IMR-90 (cell line): Measurements from ENCODE around the gene MAML2. TPM values are rescaled to one million over a fixed set of nuclear protein-coding genes. Genes with fewer than 3 reads are reported as not detected.

ENCODE experiments used
- ATAC-seq: fragments of 200-7000 bp; cut with Tn5 transposase; 2 replicates; pipeline ENCODE4 v1.9.1; 2020; ENCODE audit warnings: low read depth, mild to moderate bottlenecking, moderate library complexity
- BruUV-seq: library from RNA; stranded (reverse); fragments of 400-500 nt; replicated peaks from 2 replicates; lab custom pipeline; 2021; lab: Mats Ljungman, UMichigan
- CTCF ChIA-PET: fragments of 300-600 bp; formaldehyde crosslinking; extraction: SDS; loops from one replicate; lab custom pipeline; 2021; ENCODE audit warnings: antibody characterized with exemption; lab: Yijun Ruan, JAX
- POLR2A ChIA-PET: fragments of 300-600 bp; sonication (Branson Sonifier 250); formaldehyde crosslinking; loops from one replicate; lab custom pipeline; 2022; ENCODE audit warnings: antibody characterized with exemption; ENCODE audit not compliant: unreplicated experiment; lab: Charles Lee
- DNase-seq: peaks from one replicate; pipeline ENCODE4 v3.0.0; 2013
- H2AFZ ChIP-seq: replicated peaks from 2 replicates; pipeline ENCODE3; 2013; ENCODE audit warnings: low read length, mild to moderate bottlenecking; ENCODE audit not compliant: poor library complexity
- H2AK5ac ChIP-seq: 2 replicates; pipeline ENCODE4 v1.6.1; 2013; ENCODE audit warnings: low read depth, low read length, inconsistent platforms
- H2AK9ac ChIP-seq: replicated peaks from 2 replicates; pipeline ENCODE3; 2013; ENCODE audit warnings: mild to moderate bottlenecking, low read depth, low read length, moderate library complexity; ENCODE audit not compliant: poor library complexity
- H2BK120ac ChIP-seq: 2 replicates; pipeline ENCODE4 v1.6.1; 2013; ENCODE audit warnings: low read depth, low read length, inconsistent platforms
- H2BK15ac ChIP-seq: 3 replicates; pipeline ENCODE4 v1.6.1; 2013; ENCODE audit warnings: low read depth, low read length, inconsistent platforms
- H2BK20ac ChIP-seq: 2 replicates; pipeline ENCODE4 v1.6.1; 2013; ENCODE audit warnings: low read depth, mild to moderate bottlenecking, inconsistent platforms, low read length, moderate library complexity
- H2BK5ac ChIP-seq: 2 replicates; pipeline ENCODE4 v1.6.1; 2013; ENCODE audit warnings: mild to moderate bottlenecking, low read depth, low read length, inconsistent platforms; ENCODE audit not compliant: poor library complexity, severe bottlenecking
- H3K14ac ChIP-seq: replicated peaks from 2 replicates; pipeline ENCODE4 v1.6.1; 2013; ENCODE audit warnings: low read depth, low read length, inconsistent platforms
- H3K18ac ChIP-seq: 2 replicates; pipeline ENCODE4 v1.6.1; 2013; ENCODE audit warnings: low read depth, low read length, control low read depth
- H3K23ac ChIP-seq: 2 replicates; pipeline ENCODE4 v1.6.1; 2013; ENCODE audit warnings: low read depth, low read length, inconsistent platforms
- H3K27ac ChIP-seq: 2 replicates; pipeline ENCODE4 v1.5.1; 2013; ENCODE audit warnings: mild to moderate bottlenecking, control low read depth, low read length; ENCODE audit not compliant: insufficient read depth
- H3K27me3 ChIP-seq: 2 replicates; pipeline ENCODE4 v1.6.1; 2013; ENCODE audit warnings: low read length; ENCODE audit not compliant: control insufficient read depth, insufficient read depth
- H3K36me3 ChIP-seq: 2 replicates; pipeline ENCODE4 v1.6.1; 2013; ENCODE audit warnings: low read length, mixed read lengths; ENCODE audit not compliant: control insufficient read depth, insufficient read depth
- H3K4ac ChIP-seq: 2 replicates; pipeline ENCODE4 v1.6.1; 2013; ENCODE audit warnings: low read depth, low read length, inconsistent platforms
- H3K4me1 ChIP-seq: 2 replicates; pipeline ENCODE4 v1.6.1; 2013; ENCODE audit warnings: low read length, mixed read lengths; ENCODE audit not compliant: control insufficient read depth, insufficient read depth
- H3K4me2 ChIP-seq: 2 replicates; pipeline ENCODE4 v1.6.1; 2013; ENCODE audit warnings: low read depth, mild to moderate bottlenecking, control low read depth, low read length, moderate library complexity
- H3K4me3 ChIP-seq: 2 replicates; pipeline ENCODE4 v1.5.1; 2013; ENCODE audit warnings: low read depth, mild to moderate bottlenecking, control low read depth, low read length, moderate library complexity; ENCODE audit not compliant: insufficient read depth
- H3K56ac ChIP-seq: 2 replicates; pipeline ENCODE4 v1.6.1; 2013; ENCODE audit warnings: low read length, inconsistent platforms; ENCODE audit not compliant: insufficient read depth; ENCODE audit errors: extremely low read depth
- H3K79me1 ChIP-seq, 2 experiments: 2 replicates each; pipeline ENCODE4 v1.6.1; 2013; ENCODE audit warnings: low read length in 2 of 2, inconsistent platforms in 1 of 2, low read depth in 1 of 2
- H3K9ac ChIP-seq: 2 replicates; pipeline ENCODE4 v1.6.1; 2013; ENCODE audit warnings: low read depth, low read length, control low read depth
- H3K9me1 ChIP-seq: 2 replicates; pipeline ENCODE4 v1.6.1; 2013; ENCODE audit warnings: low read length, inconsistent platforms; ENCODE audit not compliant: insufficient read depth
- H3K9me3 ChIP-seq: 2 replicates; pipeline ENCODE4 v1.6.1; 2013; ENCODE audit warnings: low read length; ENCODE audit not compliant: control insufficient read depth, insufficient read depth
- H4K20me1 ChIP-seq: 2 replicates; pipeline ENCODE4 v1.6.1; 2013; ENCODE audit warnings: low read length, inconsistent platforms; ENCODE audit not compliant: insufficient read depth
- H4K5ac ChIP-seq: 2 replicates; pipeline ENCODE4 v1.6.1; 2013; ENCODE audit warnings: mild to moderate bottlenecking, low read depth, low read length, control low read depth
- H4K8ac ChIP-seq, 2 experiments: 2 replicates each; pipeline ENCODE4 v1.6.1; 2013; ENCODE audit warnings: low read depth in 2 of 2, low read length in 2 of 2, control low read depth in 1 of 2, inconsistent platforms in 1 of 2
- H4K91ac ChIP-seq: 2 replicates; pipeline ENCODE4 v1.6.1; 2013; ENCODE audit warnings: low read depth, low read length, inconsistent platforms; ENCODE audit not compliant: insufficient read depth
- BHLHE40 ChIP-seq: fragments of 150-350 bp; IDR thresholded peaks from 2 replicates; pipeline ENCODE4 v1.6.1; 2016; ENCODE audit warnings: mild to moderate bottlenecking, low read depth, low read length
- CEBPB ChIP-seq: IDR thresholded peaks from 2 replicates; pipeline ENCODE4 v1.6.1; 2012; ENCODE audit warnings: low read depth, low read length, improper control_type of control experiment
- FOS ChIP-seq: fragments of 150-350 bp; IDR thresholded peaks from 2 replicates; pipeline ENCODE4 v1.6.1; 2016; ENCODE audit warnings: low read depth, low read length
- MAFK ChIP-seq: IDR thresholded peaks from 2 replicates; pipeline ENCODE4 v1.6.1; 2012; ENCODE audit warnings: low read depth, low read length, improper control_type of control experiment
- MAZ ChIP-seq: IDR thresholded peaks from 2 replicates; pipeline ENCODE4 v1.6.1; 2012; ENCODE audit warnings: low read depth, mild to moderate bottlenecking, low read length, improper control_type of control experiment, moderate library complexity, borderline replicate concordance
- MXI1 ChIP-seq: IDR thresholded peaks from 2 replicates; pipeline ENCODE4 v1.6.1; 2012; ENCODE audit warnings: low read depth, mild to moderate bottlenecking, low read length, moderate library complexity, borderline replicate concordance
- NFE2L2 ChIP-seq: fragments of 150-350 bp; IDR thresholded peaks from 2 replicates; pipeline ENCODE4 v1.6.1; 2016; ENCODE audit warnings: low read depth, mild to moderate bottlenecking, low read length
- POLR2A ChIP-seq: IDR thresholded peaks from 2 replicates; pipeline ENCODE4 v1.6.1; 2012; ENCODE audit warnings: mild to moderate bottlenecking, low read depth, low read length
- RAD21 ChIP-seq: IDR thresholded peaks from 2 replicates; pipeline ENCODE4 v1.6.1; 2012; ENCODE audit warnings: low read length, improper control_type of control experiment
- RCOR1 ChIP-seq: IDR thresholded peaks from 2 replicates; pipeline ENCODE4 v1.6.1; 2012; ENCODE audit warnings: mild to moderate bottlenecking, low read length, improper control_type of control experiment; ENCODE audit not compliant: insufficient replicate concordance
- RFX5 ChIP-seq: IDR thresholded peaks from 2 replicates; pipeline ENCODE4 v1.8.0; 2012; ENCODE audit warnings: low read depth, mild to moderate bottlenecking, low read length, moderate library complexity
- SMC3 ChIP-seq: fragments of 150-350 bp; IDR thresholded peaks from 2 replicates; pipeline ENCODE4 v1.6.1; 2016; ENCODE audit warnings: low read depth, mild to moderate bottlenecking, antibody characterized with exemption, low read length, moderate library complexity
- USF2 ChIP-seq: fragments of 150-350 bp; IDR thresholded peaks from 2 replicates; pipeline ENCODE4 v1.6.1; 2017; ENCODE audit warnings: mild to moderate bottlenecking, antibody characterized with exemption, low read length, low read depth
- WGBS, 2 experiments: methylation state at CpG; one replicate each; pipeline versions ENCODE4 v1.1.5 to v1.1.7; 2013; ENCODE audit warnings: missing lambda C conversion rate in 2 of 2; ENCODE audit not compliant: insufficient read length in 1 of 2; ENCODE audit errors: extremely low coverage in 2 of 2; 5-methylcytosine and 5-hydroxymethylcytosine counted together
- dilution Hi-C: fragments of 300-500 bp; cut with HindIII; formaldehyde crosslinking; loops from one replicate; pipeline ENCODE4 v1.14.3; 2018; ENCODE audit warnings: low sequenced_read_pairs; ENCODE audit not compliant: unreplicated experiment
- in situ Hi-C: fragments of 300-500 bp; cut with MboI; formaldehyde crosslinking; loops from 3 replicates; pipeline ENCODE4 v1.14.3; 2019; ENCODE audit warnings: low sequenced_read_pairs, inconsistent platforms, mixed read lengths
- intact Hi-C: fragments of 100-400 bp; cut with micrococcal nuclease; formaldehyde crosslinking; loops from 2 replicates; pipeline ENCODE4 v1.10.0; 2022
- polyA plus RNA-seq, 3 experiments: library from polyadenylated mRNA; depleted of rRNA; stranded (reverse); fragments of >200 nt; gene quantifications; 2 replicates each; pipeline ENCODE4 v1.2.3, GENCODE V29; 2012; ENCODE audit warnings: low replicate concordance in 1 of 3
- total RNA-seq: library from RNA; depleted of rRNA; stranded (reverse); fragments of >200 nt; gene quantifications from 2 replicates; pipeline ENCODE4 v1.2.3, GENCODE V29; 2012
- TF ChIP-seq, protein P1 (sequence below): conservative IDR thresholded peaks from 2 replicates; pipeline ENCODE4 v1.5.1; 2012; ENCODE audit warnings: mild to moderate bottlenecking, low read depth, low read length, improper control_type of control experiment

MAML2 gene
- total and polyA plus RNA-seq, 2 of the 4 experiments (the other 2 are of a cell fraction), result 15.0 to 19.5 TPM

DNA sequence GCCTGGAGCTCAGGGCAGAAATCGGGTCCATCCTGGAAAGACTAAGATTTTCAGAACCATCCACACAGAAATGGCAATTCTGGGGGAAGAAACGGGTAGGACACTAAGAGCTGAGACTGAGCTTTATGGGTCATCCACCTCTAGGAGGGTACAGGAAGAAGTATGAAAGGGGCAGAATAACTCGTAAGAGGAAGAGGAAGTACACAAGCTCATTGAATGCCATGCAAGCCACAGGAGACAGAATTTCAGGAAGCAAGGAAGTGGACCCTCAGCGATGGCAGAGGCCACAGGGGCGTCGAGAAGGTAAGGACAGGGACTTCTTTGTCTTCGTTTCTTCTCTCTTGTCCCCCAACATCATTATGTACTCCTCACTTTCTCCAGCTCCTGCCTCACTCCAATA, 169.6 kb downstream of the MAML2 start:
- DNase-seq (no peak), ATAC-seq (no peak)
- Histone ChIP-seq H4K91ac (no peak overlapping the region), H2BK15ac (no peak overlapping the region), H3K4me2 (no peak overlapping the region), H2AK9ac (no peak overlapping the region), H4K8ac (no peak overlapping the region), H3K18ac (no peak overlapping the region), H2BK5ac (no peak overlapping the region), H3K9me3 (no peaks in the 10 kb centered on the region), H2BK120ac (no peak overlapping the region), H3K4me3 (no peak overlapping the region), H4K20me1 (no peaks in the 10 kb centered on the region), H3K27me3 (no peaks in the 10 kb centered on the region), H3K27ac (no peak overlapping the region), H2AK5ac (no peak overlapping the region), H3K4ac (no peak overlapping the region), H3K36me3 (peaks cover 3% of the 10 kb centered on the region; the same call in 1 of the 2 replicates), H3K23ac (no peak overlapping the region), H3K56ac (no peak overlapping the region), H3K4me1 (peaks cover 10% of the 10 kb centered on the region), H3K14ac (no peak overlapping the region), H3K9ac (no peak overlapping the region), H3K79me1 (peaks cover 52 to 71% of the 10 kb centered on the region in 2 experiments), H4K5ac (no peak overlapping the region), H3K9me1 (peaks cover 21% of the 10 kb centered on the region), H2BK20ac (no peak overlapping the region), H2AFZ (no peak overlapping the region)
- in situ Hi-C loops, result no loop called here
- no TSS peak for BruUV-seq
- CTCF ChIA-PET, result interaction anchor here (0.6 kb wide), 1 partner anchor 35 kb away, joined by 4 read pairs; no protein-coding TSS in a partner anchor
- TF ChIP-seq USF2, result no peak
- no peak for TF ChIP-seq BHLHE40
- no peak for TF ChIP-seq MAFK
- TF ChIP-seq RAD21, result no peak
- no peak for TF ChIP-seq CEBPB
- no peak for TF ChIP-seq POLR2A
- no peak for TF ChIP-seq MXI1
- no peak for TF ChIP-seq FOS
- no peak for TF ChIP-seq NFE2L2
- TF ChIP-seq, protein P1, sequence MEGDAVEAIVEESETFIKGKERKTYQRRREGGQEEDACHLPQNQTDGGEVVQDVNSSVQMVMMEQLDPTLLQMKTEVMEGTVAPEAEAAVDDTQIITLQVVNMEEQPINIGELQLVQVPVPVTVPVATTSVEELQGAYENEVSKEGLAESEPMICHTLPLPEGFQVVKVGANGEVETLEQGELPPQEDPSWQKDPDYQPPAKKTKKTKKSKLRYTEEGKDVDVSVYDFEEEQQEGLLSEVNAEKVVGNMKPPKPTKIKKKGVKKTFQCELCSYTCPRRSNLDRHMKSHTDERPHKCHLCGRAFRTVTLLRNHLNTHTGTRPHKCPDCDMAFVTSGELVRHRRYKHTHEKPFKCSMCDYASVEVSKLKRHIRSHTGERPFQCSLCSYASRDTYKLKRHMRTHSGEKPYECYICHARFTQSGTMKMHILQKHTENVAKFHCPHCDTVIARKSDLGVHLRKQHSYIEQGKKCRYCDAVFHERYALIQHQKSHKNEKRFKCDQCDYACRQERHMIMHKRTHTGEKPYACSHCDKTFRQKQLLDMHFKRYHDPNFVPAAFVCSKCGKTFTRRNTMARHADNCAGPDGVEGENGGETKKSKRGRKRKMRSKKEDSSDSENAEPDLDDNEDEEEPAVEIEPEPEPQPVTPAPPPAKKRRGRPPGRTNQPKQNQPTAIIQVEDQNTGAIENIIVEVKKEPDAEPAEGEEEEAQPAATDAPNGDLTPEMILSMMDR, result no peak
- no peak for TF ChIP-seq MAZ
- TF ChIP-seq RCOR1, result no peak
- no peak for TF ChIP-seq RFX5
- no peak for TF ChIP-seq SMC3
- intact Hi-C loops, result no loop called here
- POLR2A ChIA-PET, result no interaction called here
- 92% methylated on average over 2 of the region's 7 CpGs; no CpG with 5 or more reads in 1 of the 2 experiments for WGBS, 2 experiments
- dilution Hi-C loops, result no loop called here
